Stimulated activated CD4-positive, alpha-beta T cell treated with anti-CD3 and anti-CD28 coated beads, Interleukin-4, amount 100 ng/mL, for 4 hours (primary cell): ENCODE measurements around the gene DDI2.

ENCODE experiments used
- DNase-seq, 2 experiments: peaks; one replicate each; pipeline ENCODE4 v3.0.0-alpha.2; 2020

The DDI2 gene

GRCh38 chr1:15605398-15606383 is 11.6 kb upstream of the DDI2 start:
- no peak for DNase-seq

GRCh38 chr1:15609631-15610030 is 7.6 kb upstream of the DDI2 start:
- DNase-seq, result no peak

GRCh38 chr1:15610167-15610566 is 7.1 kb upstream of the DDI2 start:
- no peak for DNase-seq

- DNase-seq, result no peak
Measured at GRCh38 chr1:15616373-15617172, 685 bp upstream of the DDI2 start.

GRCh38 chr1:15618077-15618654 is 908 bp downstream of the DDI2 start:
- DNase-seq, result no peak

GRCh38 chr1:15618655-15619525 is 1.6 kb downstream of the DDI2 start:
- DNase-seq, result no peak

GRCh38 chr1:15620155-15620545 is 2.9 kb downstream of the DDI2 start:
- DNase-seq, result no peak

GRCh38 chr1:15620902-15621682 is 3.8 kb downstream of the DDI2 start:
- no peak for DNase-seq

- no peak for DNase-seq
Measured at GRCh38 chr1:15621975-15622374, 4.7 kb downstream of the DDI2 start.

GRCh38 chr1:15622712-15623373 is 5.6 kb downstream of the DDI2 start:
- DNase-seq, result no peak

- DNase-seq, result no peak
Measured at GRCh38 chr1:15623435-15623834, 6.2 kb downstream of the DDI2 start.

GRCh38 chr1:15624133-15624714 is 7.0 kb downstream of the DDI2 start:
- DNase-seq, result no peak

- DNase-seq, result no peak
Measured at GRCh38 chr1:15625056-15625917, 8.0 kb downstream of the DDI2 start.

- DNase-seq, result no peak
Measured at GRCh38 chr1:15626269-15626950, 9.2 kb downstream of the DDI2 start.

- no peak for DNase-seq
Measured at GRCh38 chr1:15627343-15627988, 10.2 kb downstream of the DDI2 start.

GRCh38 chr1:15628003-15628402 is 10.7 kb downstream of the DDI2 start:
- no peak for DNase-seq

- no peak for DNase-seq
Measured at GRCh38 chr1:15633756-15634420, 16.6 kb downstream of the DDI2 start.

GRCh38 chr1:15636436-15636835 is 19.2 kb downstream of the DDI2 start:
- no peak for DNase-seq
